WERI-Rb-1 (cell line): ENCODE measurements around the gene TENM4.

ENCODE experiments used
- DNase-seq: peaks from one replicate; pipeline ENCODE4 v3.0.0-alpha.2; 2020
- H3K27ac ChIP-seq: fragments of 250-450 bp; sonication (Bioruptor Pico); 2 replicates; pipeline ENCODE4 v1.5.1; 2020; ENCODE audit warnings: mild to moderate bottlenecking, moderate library complexity
- H3K27me3 ChIP-seq: fragments of 250-450 bp; sonication (Bioruptor Pico); 2 replicates; pipeline ENCODE4 v1.5.1; 2021; ENCODE audit warnings: mild to moderate bottlenecking, low read depth, moderate library complexity; ENCODE audit not compliant: insufficient read depth, severe bottlenecking
- H3K36me3 ChIP-seq: fragments of 250-450 bp; sonication (Bioruptor Pico); 2 replicates; pipeline ENCODE4 v1.5.1; 2020; ENCODE audit warnings: mild to moderate bottlenecking, moderate library complexity
- H3K4me3 ChIP-seq: 2 replicates; pipeline ENCODE4 v1.5.1; 2011; ENCODE audit warnings: low read depth, mild to moderate bottlenecking, control low read depth, low read length
- H3K9me3 ChIP-seq: fragments of 250-450 bp; sonication (Bioruptor Pico); 2 replicates; pipeline ENCODE4 v1.5.1; 2021; ENCODE audit warnings: mild to moderate bottlenecking, moderate library complexity; ENCODE audit not compliant: severe bottlenecking
- TF ChIP-seq, protein P1 (sequence below): IDR thresholded peaks from 2 replicates; pipeline ENCODE4 v1.5.1; 2011; ENCODE audit warnings: low read depth, mild to moderate bottlenecking, control low read depth, inconsistent platforms, low read length

The TENM4 gene

GRCh38 chr11:79342236-79342635, 98.6 kb downstream of the TENM4 start:
- no peak for DNase-seq
- TF ChIP-seq, protein P1, sequence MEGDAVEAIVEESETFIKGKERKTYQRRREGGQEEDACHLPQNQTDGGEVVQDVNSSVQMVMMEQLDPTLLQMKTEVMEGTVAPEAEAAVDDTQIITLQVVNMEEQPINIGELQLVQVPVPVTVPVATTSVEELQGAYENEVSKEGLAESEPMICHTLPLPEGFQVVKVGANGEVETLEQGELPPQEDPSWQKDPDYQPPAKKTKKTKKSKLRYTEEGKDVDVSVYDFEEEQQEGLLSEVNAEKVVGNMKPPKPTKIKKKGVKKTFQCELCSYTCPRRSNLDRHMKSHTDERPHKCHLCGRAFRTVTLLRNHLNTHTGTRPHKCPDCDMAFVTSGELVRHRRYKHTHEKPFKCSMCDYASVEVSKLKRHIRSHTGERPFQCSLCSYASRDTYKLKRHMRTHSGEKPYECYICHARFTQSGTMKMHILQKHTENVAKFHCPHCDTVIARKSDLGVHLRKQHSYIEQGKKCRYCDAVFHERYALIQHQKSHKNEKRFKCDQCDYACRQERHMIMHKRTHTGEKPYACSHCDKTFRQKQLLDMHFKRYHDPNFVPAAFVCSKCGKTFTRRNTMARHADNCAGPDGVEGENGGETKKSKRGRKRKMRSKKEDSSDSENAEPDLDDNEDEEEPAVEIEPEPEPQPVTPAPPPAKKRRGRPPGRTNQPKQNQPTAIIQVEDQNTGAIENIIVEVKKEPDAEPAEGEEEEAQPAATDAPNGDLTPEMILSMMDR = no peak
- no peak overlapping the region for H3K4me3 ChIP-seq
- no peaks in the 10 kb centered on the region for H3K9me3 ChIP-seq
- peaks cover 5% of the 10 kb centered on the region for H3K27me3 ChIP-seq
- no peak overlapping the region for H3K27ac ChIP-seq
- H3K36me3 ChIP-seq = no peaks in the 10 kb centered on the region

GRCh38 chr11:79340535-79340934, 100.3 kb downstream of the TENM4 start:
- H3K27ac ChIP-seq = no peak overlapping the region
- no peaks in the 10 kb centered on the region for H3K36me3 ChIP-seq
- H3K4me3 ChIP-seq = no peak overlapping the region
- TF ChIP-seq, protein P1 = no peak
- H3K9me3 ChIP-seq = no peaks in the 10 kb centered on the region
- DNase-seq = no peak
- H3K27me3 ChIP-seq = peaks cover 4% of the 10 kb centered on the region

DNA sequence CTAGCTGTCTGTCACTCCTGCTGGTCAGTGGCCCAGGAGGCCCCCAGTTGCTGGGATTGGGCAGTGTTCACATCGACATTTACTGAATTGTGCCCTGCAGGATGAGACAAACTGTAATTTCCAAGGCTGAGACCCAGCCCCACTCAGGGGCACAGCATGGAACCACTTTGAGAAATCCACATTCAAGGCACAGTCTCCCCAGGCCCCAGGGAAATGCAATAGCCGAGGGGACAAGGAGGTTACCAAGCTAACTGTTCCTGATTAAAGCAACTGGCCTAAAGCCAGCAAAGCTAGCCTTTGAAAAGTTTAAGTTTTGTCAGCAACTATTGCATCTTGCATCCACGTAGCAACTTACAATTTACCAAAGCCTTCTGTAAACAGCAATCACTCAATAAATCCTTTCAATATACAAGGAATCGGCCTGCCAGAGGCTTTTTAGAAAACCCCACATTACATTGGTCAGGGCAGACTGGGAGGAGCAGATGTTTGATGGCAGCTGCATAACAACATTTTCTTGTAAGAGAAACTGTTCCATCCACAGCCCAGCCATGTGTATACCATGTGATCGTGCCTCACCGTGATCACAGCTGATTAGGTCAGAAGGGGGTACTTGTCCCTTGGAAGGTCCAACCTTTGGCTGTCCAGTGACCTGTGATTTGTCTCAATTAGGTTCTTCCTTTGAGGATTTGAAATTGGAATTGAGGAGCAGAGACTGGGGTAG, 103.9 kb downstream of the TENM4 start:
- peaks cover 5% of the 10 kb centered on the region for H3K27me3 ChIP-seq
- no peaks in the 10 kb centered on the region for H3K36me3 ChIP-seq
- H3K4me3 ChIP-seq = no peak overlapping the region
- DNase-seq = no peak
- TF ChIP-seq, protein P1 = no peak
- no peak overlapping the region for H3K27ac ChIP-seq
- H3K9me3 ChIP-seq = no peaks in the 10 kb centered on the region

DNA sequence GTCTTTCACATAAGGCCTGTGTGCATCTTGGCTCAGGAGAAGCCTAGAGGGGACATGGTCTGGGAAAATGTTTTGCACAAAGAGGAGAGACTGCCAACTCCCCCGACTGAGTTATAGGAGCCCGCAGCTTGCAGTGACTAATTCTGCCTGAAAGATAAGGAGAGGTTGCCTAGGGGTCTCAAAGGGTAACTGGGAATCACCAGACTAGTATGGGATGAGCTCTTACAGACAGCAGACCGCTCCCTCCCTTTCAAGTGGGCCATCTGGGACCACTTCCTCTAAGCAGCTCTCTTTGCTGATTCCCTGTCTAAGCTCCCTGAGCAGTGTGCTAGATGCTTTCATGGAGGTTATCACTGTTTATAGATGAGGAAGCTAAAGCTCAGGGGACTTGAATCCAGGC, 105.1 kb downstream of the TENM4 start:
- no peak for DNase-seq
- Histone ChIP-seq H3K36me3 (no peaks in the 10 kb centered on the region), H3K9me3 (no peaks in the 10 kb centered on the region), H3K27ac (no peak overlapping the region), H3K27me3 (peaks cover 5% of the 10 kb centered on the region), H3K4me3 (no peak overlapping the region)
- TF ChIP-seq, protein P1 = no peak

- TF ChIP-seq, protein P1 = no peak
- Histone ChIP-seq H3K27me3 (peaks cover 8% of the 10 kb centered on the region), H3K27ac (no peak overlapping the region)
Measured at GRCh38 chr11:79333355-79333754, 107.5 kb downstream of the TENM4 start.

DNA sequence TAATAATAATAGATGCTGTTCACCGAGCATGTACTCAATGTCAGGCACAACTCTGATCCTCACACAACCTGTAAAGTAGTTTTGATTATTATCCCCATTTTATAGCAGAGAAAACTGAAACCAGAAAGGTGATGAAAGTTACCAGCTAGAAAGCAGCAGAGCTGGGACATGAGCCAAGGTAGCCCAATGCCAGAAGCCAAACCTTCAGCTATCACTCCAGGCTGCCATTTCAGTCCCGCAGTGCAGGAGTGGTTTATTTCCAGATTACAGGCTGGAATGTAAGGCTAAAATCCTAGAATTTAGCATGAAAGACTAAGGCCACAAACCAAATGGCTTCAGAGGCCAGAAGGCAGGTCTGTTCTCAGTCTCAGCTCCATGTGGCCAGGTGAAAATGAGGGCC, 108.8 kb downstream of the TENM4 start:
- peaks cover 5% of the 10 kb centered on the region for H3K27me3 ChIP-seq
- no peak for DNase-seq
- H3K36me3 ChIP-seq = no peaks in the 10 kb centered on the region
- H3K27ac ChIP-seq = no peak overlapping the region
- H3K9me3 ChIP-seq = no peaks in the 10 kb centered on the region
- TF ChIP-seq, protein P1 = no peak
- no peak overlapping the region for H3K4me3 ChIP-seq

More at GRCh38 chr11:79333355-79333754, 107.5 kb downstream of the TENM4 start:
- DNase-seq = no peak
- H3K4me3 ChIP-seq = no peak overlapping the region
- no peaks in the 10 kb centered on the region for H3K36me3 ChIP-seq
- H3K9me3 ChIP-seq = no peaks in the 10 kb centered on the region
